Keratinocyte (primary cell): Measurements from ENCODE around the gene NOS1. TPM values are rescaled to one million over a fixed set of nuclear protein-coding genes. Genes with fewer than 3 reads are reported as not detected.

Experiments used
- DNase-seq: peaks from one replicate; pipeline ENCODE4 v3.0.0-alpha.2; 2011; ENCODE audit warnings: low read depth, missing footprints, low spot score
- FAIRE-seq: peaks from 2 replicates; lab custom pipeline; 2011; peaks lifted over from hg19 to GRCh38; lab: Jason Lieb, UNC
- H2AFZ ChIP-seq: 2 replicates; pipeline ENCODE4 v1.6.0; 2012; ENCODE audit warnings: low read length, control low read depth, inconsistent platforms; ENCODE audit not compliant: control insufficient read depth
- H3K27ac ChIP-seq: 2 replicates; pipeline ENCODE4 v1.5.1; 2011; ENCODE audit warnings: low read length; ENCODE audit not compliant: control insufficient read depth, insufficient read depth
- H3K27me3 ChIP-seq: 3 replicates; pipeline ENCODE4 v1.6.0; 2011; ENCODE audit warnings: low read length; ENCODE audit not compliant: control insufficient read depth, insufficient read depth; ENCODE audit errors: extremely low read depth
- H3K36me3 ChIP-seq, 2 experiments: 2 replicates in 1 of 2; 3 replicates in 1 of 2; pipeline ENCODE4 v1.5.1; 2011; ENCODE audit warnings: low read length in 2 of 2, mild to moderate bottlenecking in 1 of 2; ENCODE audit not compliant: control insufficient read depth in 2 of 2, insufficient read depth in 2 of 2; ENCODE audit errors: extremely low read depth in 1 of 2
- H3K4me1 ChIP-seq: 3 replicates; pipeline ENCODE4 v1.5.1; 2011; ENCODE audit warnings: low read length; ENCODE audit not compliant: control insufficient read depth, insufficient read depth; ENCODE audit errors: extremely low read depth
- H3K4me2 ChIP-seq: 3 replicates; pipeline ENCODE4 v1.6.0; 2011; ENCODE audit warnings: low read depth, low read length; ENCODE audit not compliant: control insufficient read depth, insufficient read depth; ENCODE audit errors: extremely low read depth
- H3K4me3 ChIP-seq, 3 experiments: fragments of 200-600 bp in 1 of 3; sonication (generic) in 1 of 3; 2 replicates in 2 of 3; 3 replicates in 1 of 3; pipeline ENCODE4 v1.5.1; 2011 to 2016; ENCODE audit warnings: low read length in 3 of 3, mild to moderate bottlenecking in 3 of 3, control low read depth in 2 of 3, inconsistent platforms in 1 of 3, low read depth in 1 of 3, mixed read lengths in 1 of 3, mixed run types in 1 of 3, moderate library complexity in 1 of 3; ENCODE audit not compliant: control insufficient read depth in 2 of 3, insufficient read depth in 2 of 3; ENCODE audit errors: extremely low read depth in 1 of 3
- H3K79me2 ChIP-seq: 2 replicates; pipeline ENCODE4 v1.6.0; 2012; ENCODE audit warnings: low read length; ENCODE audit not compliant: control insufficient read depth, insufficient read depth
- H3K9ac ChIP-seq: 3 replicates; pipeline ENCODE4 v1.6.0; 2011; ENCODE audit warnings: low read length; ENCODE audit not compliant: control insufficient read depth, insufficient read depth; ENCODE audit errors: extremely low read depth
- H3K9me1 ChIP-seq: 3 replicates; pipeline ENCODE4 v1.6.0; 2011; ENCODE audit warnings: low read length; ENCODE audit not compliant: control insufficient read depth, insufficient read depth; ENCODE audit errors: extremely low read depth
- H3K9me3 ChIP-seq: 2 replicates; pipeline ENCODE4 v1.5.1; 2012; ENCODE audit warnings: low read depth, low read length; ENCODE audit not compliant: control insufficient read depth
- H4K20me1 ChIP-seq: 3 replicates; pipeline ENCODE4 v1.6.0; 2011; ENCODE audit warnings: low read length; ENCODE audit not compliant: control insufficient read depth, insufficient read depth; ENCODE audit errors: extremely low read depth
- EZH2 ChIP-seq: IDR thresholded peaks from one replicate; pipeline ENCODE4 v1.6.1; 2012; ENCODE audit warnings: inconsistent platforms, mild to moderate bottlenecking, low read length, moderate library complexity
- dilution Hi-C: fragments of 300-500 bp; cut with MboI; formaldehyde crosslinking; loops from one replicate; pipeline ENCODE4 v1.7.0; 2020; ENCODE audit warnings: low sequenced_read_pairs; ENCODE audit not compliant: extremely low pct_ligation_motif_present
- polyA plus RNA-seq, 5 experiments: library from polyadenylated mRNA; depleted of rRNA in 3 of 5; stranded (reverse) in 3 of 5; stranded (forward) in 1 of 5; unstranded in 1 of 5; fragments of >200 nt; gene quantifications; 1 replicate in 1 of 5; 2 replicates in 3 of 5; 3 replicates in 1 of 5; pipeline versions ENCODE4 v1.2.1 to v1.2.3, GENCODE V29; 2011 to 2012; ENCODE audit warnings: missing spikeins in 2 of 5, low read depth in 1 of 5, low replicate concordance in 1 of 5
- TF ChIP-seq, protein P1 (sequence below), 3 experiments: IDR thresholded peaks in 1 of 3; conservative IDR thresholded peaks in 1 of 3; optimal IDR thresholded peaks in 1 of 3; 2 replicates in 2 of 3; 3 replicates in 1 of 3; pipeline versions ENCODE3 to v1.5.1; 2011; ENCODE audit warnings: low read length in 3 of 3, mild to moderate bottlenecking in 3 of 3, moderate library complexity in 2 of 3, control low read depth in 1 of 3, inconsistent platforms in 1 of 3; ENCODE audit not compliant: insufficient read depth in 2 of 3; ENCODE audit errors: extremely low read depth in 1 of 3

The NOS1 gene
- polyA plus RNA-seq, 1 donor (not counting 4 experiments of a cell fraction or from before 2014, with no cell fraction given) = 5.6 TPM

DNA sequence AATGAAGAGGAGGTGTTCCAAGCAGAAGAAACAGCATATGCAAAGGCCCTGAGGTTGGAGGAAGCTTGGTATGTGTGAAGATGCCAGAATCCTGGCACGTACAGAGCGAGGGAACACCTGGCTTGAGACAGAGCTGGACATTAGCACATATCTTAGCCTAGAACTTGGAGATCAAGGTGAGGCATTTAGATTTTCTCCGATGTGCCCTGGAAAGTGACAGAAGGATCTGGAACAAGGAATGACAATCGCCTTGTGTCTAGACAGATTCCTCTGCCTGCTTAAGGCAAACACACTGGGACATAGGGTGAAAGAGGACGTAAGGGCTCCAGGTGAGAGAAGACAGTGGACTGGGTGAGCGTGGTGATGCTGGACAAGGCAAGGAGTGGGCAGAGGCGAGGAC lies 32.2 kb upstream of the NOS1 start:
- Histone ChIP-seq H3K27ac (no peak overlapping the region), H3K9ac (no peak overlapping the region), H4K20me1 (no peaks in the 10 kb centered on the region), H3K4me1 (no peaks in the 10 kb centered on the region), H3K4me2 (no peak overlapping the region), H3K27me3 (no peaks in the 10 kb centered on the region), H3K9me3 (no peaks in the 10 kb centered on the region), H3K9me1 (no peaks in the 10 kb centered on the region), H3K4me3 (no peak overlapping the region), H3K36me3 (no peaks in the 10 kb centered on the region), H2AFZ (no peak overlapping the region), H3K79me2 (no peaks in the 10 kb centered on the region)
- dilution Hi-C loops = no loop called here
- no peak for FAIRE-seq
- no peak for DNase-seq
- TF ChIP-seq, protein P1, sequence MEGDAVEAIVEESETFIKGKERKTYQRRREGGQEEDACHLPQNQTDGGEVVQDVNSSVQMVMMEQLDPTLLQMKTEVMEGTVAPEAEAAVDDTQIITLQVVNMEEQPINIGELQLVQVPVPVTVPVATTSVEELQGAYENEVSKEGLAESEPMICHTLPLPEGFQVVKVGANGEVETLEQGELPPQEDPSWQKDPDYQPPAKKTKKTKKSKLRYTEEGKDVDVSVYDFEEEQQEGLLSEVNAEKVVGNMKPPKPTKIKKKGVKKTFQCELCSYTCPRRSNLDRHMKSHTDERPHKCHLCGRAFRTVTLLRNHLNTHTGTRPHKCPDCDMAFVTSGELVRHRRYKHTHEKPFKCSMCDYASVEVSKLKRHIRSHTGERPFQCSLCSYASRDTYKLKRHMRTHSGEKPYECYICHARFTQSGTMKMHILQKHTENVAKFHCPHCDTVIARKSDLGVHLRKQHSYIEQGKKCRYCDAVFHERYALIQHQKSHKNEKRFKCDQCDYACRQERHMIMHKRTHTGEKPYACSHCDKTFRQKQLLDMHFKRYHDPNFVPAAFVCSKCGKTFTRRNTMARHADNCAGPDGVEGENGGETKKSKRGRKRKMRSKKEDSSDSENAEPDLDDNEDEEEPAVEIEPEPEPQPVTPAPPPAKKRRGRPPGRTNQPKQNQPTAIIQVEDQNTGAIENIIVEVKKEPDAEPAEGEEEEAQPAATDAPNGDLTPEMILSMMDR (optimal IDR thresholded peaks at IDR 0.05 in 1 of 3, IDR thresholded peaks at IDR 0.05 in 1 of 3, conservative IDR thresholded peaks at IDR 0.05 in 1 of 3; ENCODE audit: extremely low read depth in 1 of 3, insufficient read depth in 2 of 3, low read length in 3 of 3) = no peak
- TF ChIP-seq EZH2 = no peak

DNA sequence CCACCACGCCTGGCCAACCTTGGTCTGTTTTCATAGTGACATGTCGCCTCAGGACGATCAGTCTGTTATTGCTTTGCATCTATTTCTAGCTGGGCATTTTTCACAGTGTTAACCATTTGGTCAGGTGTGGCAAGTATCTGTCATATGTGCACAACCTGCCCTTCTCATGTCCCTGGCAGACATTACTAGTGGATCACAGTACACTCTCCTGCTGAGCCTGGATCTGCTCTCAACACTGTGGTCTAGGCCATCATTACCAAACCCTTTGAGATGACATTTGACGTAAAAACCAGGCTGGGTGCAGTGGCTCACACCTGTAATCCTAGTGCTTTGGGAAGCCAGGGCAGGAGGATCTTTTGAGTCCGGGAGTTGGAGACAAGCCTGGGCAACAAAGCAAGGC lies 29.4 kb upstream of the NOS1 start:
- H3K4me1 ChIP-seq = no peaks in the 10 kb centered on the region
- FAIRE-seq (no peak), DNase-seq (no peak)
- no peak overlapping the region for H3K4me3 ChIP-seq
- dilution Hi-C loops = no loop called here
- no peaks in the 10 kb centered on the region for H3K27me3 ChIP-seq
- no peak overlapping the region for H2AFZ ChIP-seq
- no peak overlapping the region for H3K4me2 ChIP-seq
- no peak overlapping the region for H3K9ac ChIP-seq
- H3K27ac ChIP-seq = no peak overlapping the region
- no peaks in the 10 kb centered on the region for H3K9me3 ChIP-seq
- no peaks in the 10 kb centered on the region for H3K9me1 ChIP-seq
- no peaks in the 10 kb centered on the region for H4K20me1 ChIP-seq
- H3K79me2 ChIP-seq = no peaks in the 10 kb centered on the region
- no peaks in the 10 kb centered on the region for H3K36me3 ChIP-seq
- TF ChIP-seq, protein P1 (optimal IDR thresholded peaks at IDR 0.05 in 1 of 3, IDR thresholded peaks at IDR 0.05 in 1 of 3, conservative IDR thresholded peaks at IDR 0.05 in 1 of 3; ENCODE audit: extremely low read depth in 1 of 3, insufficient read depth in 2 of 3, low read length in 3 of 3) = no peak
